HEK293T (cell line): Measurements from ENCODE around the gene MROH8.

Experiments used
- FOXK2 ChIP-seq: fragments of 450-650 bp; IDR thresholded peaks from 2 replicates; pipeline ENCODE4 v1.6.1; 2016; ENCODE audit warnings: mild to moderate bottlenecking
- SUZ12 ChIP-seq: fragments of 450-650 bp; IDR thresholded peaks from 2 replicates; pipeline ENCODE4 v1.6.1; 2016; ENCODE audit warnings: mild to moderate bottlenecking

DNA sequence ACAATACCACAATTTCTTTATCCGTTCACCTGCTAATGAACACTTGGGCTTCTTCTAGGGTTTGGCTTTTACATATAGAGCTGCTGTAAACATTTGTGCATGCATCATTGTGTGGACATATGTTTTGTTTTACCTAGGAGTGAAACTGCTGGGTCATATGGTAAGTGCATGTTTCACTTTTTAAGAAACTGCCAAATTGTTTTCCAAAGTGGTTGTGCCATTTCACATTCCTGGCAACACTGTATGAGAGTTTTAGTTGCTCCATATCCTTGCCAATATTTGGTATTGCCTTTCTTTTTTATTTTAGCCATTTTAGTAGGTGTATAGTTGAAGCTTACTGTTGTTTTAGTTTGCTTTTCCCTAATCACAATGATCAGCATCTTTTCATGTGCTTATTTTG is 14.3 kb downstream of the MROH8 start:
- TF ChIP-seq FOXK2 (no peak), SUZ12 (no peak)
